Neural cell (in vitro differentiated cells): ENCODE measurements around the gene WHAMM. TPM values are rescaled to one million over a fixed set of nuclear protein-coding genes. Genes with fewer than 3 reads are reported as not detected.

Source experiments
- H2AFZ ChIP-seq: fragments of 200-600, 300-800 bp; sonication (generic), shearing (Covaris generic); 2 replicates; pipeline ENCODE4 v1.6.0; 2014; ENCODE audit warnings: low read depth, mild to moderate bottlenecking, antibody characterized with exemption, low read length, moderate library complexity
- H3F3A ChIP-seq: fragments of 200-600 bp; shearing (Covaris generic); 2 replicates; pipeline ENCODE4 v1.6.1; 2016; ENCODE audit warnings: mild to moderate bottlenecking, moderate library complexity, mixed read lengths, antibody characterized with exemption, low read length; ENCODE audit not compliant: insufficient read depth, poor library complexity, severe bottlenecking
- H3K27ac ChIP-seq: fragments of 200-600, 300-800 bp; sonication (generic), shearing (Covaris generic); 2 replicates; pipeline ENCODE4 v1.5.1; 2014; ENCODE audit warnings: mild to moderate bottlenecking, low read length, moderate library complexity
- H3K27me3 ChIP-seq: fragments of 300-800, 200-600 bp; sonication (generic), shearing (Covaris generic); 2 replicates; pipeline ENCODE4 v1.6.0; 2014; ENCODE audit warnings: mild to moderate bottlenecking, low read depth, low read length, moderate library complexity; ENCODE audit not compliant: insufficient read depth
- H3K36me3 ChIP-seq: fragments of 300-800, 200-600 bp; sonication (generic), shearing (Covaris generic); 2 replicates; pipeline ENCODE4 v1.5.1; 2014; ENCODE audit warnings: mild to moderate bottlenecking, antibody characterized with exemption, low read length, moderate library complexity; ENCODE audit not compliant: insufficient read depth
- H3K4me2 ChIP-seq: fragments of 300-800, 200-600 bp; sonication (generic), shearing (Covaris generic); 2 replicates; pipeline ENCODE4 v1.6.0; 2014; ENCODE audit warnings: mild to moderate bottlenecking, low read length
- H3K4me3 ChIP-seq: fragments of 300-800, 200-600 bp; sonication (generic), shearing (Covaris generic); 2 replicates; pipeline ENCODE4 v1.5.1; 2014; ENCODE audit warnings: mild to moderate bottlenecking, low read length, moderate library complexity
- H3K79me2 ChIP-seq: fragments of 200-600 bp; shearing (Covaris generic); replicated peaks from 2 replicates; pipeline ENCODE4 v1.6.0; 2014; ENCODE audit warnings: mild to moderate bottlenecking, low read length, moderate library complexity; ENCODE audit not compliant: insufficient read depth
- H3K9ac ChIP-seq: fragments of 300-800, 200-600 bp; sonication (generic), shearing (Covaris generic); 2 replicates; pipeline ENCODE4 v1.6.1; 2016; ENCODE audit warnings: mild to moderate bottlenecking, low read length, mixed read lengths
- H3K9me2 ChIP-seq: fragments of 200-600 bp; shearing (Covaris generic); 2 replicates; pipeline ENCODE4 v1.6.1; 2016; ENCODE audit warnings: mild to moderate bottlenecking, low read length, mixed read lengths; ENCODE audit not compliant: insufficient read depth
- H3K9me3 ChIP-seq: fragments of 200-600, 300-800 bp; sonication (generic), shearing (Covaris generic); 2 replicates; pipeline ENCODE4 v1.6.1; 2016; ENCODE audit warnings: mild to moderate bottlenecking, mixed run types, low read length, moderate library complexity, mixed read lengths
- H4K20me1 ChIP-seq: fragments of 200-600 bp; shearing (Covaris generic); 2 replicates; pipeline ENCODE4 v1.6.1; 2016; ENCODE audit warnings: mild to moderate bottlenecking, mixed run types; ENCODE audit not compliant: insufficient read depth
- CTCF ChIP-seq: fragments of 450-650 bp; IDR thresholded peaks from 2 replicates; pipeline ENCODE4 v1.5.1; 2014; ENCODE audit warnings: antibody characterized with exemption, mild to moderate bottlenecking, moderate library complexity; ENCODE audit not compliant: poor library complexity, severe bottlenecking
- EP300 ChIP-seq: fragments of 450-650 bp; conservative IDR thresholded peaks from 2 replicates; pipeline ENCODE4 v1.6.1; 2014; ENCODE audit warnings: antibody characterized with exemption, mild to moderate bottlenecking, moderate library complexity; ENCODE audit not compliant: poor library complexity, severe bottlenecking
- EZH2 ChIP-seq: fragments of 200-600, 300-800 bp; shearing (Covaris generic), sonication (generic); IDR thresholded peaks from 2 replicates; pipeline ENCODE4 v1.6.1; 2014; ENCODE audit warnings: antibody characterized with exemption, low read length, borderline replicate concordance, mild to moderate bottlenecking; ENCODE audit not compliant: insufficient read depth, poor library complexity, severe bottlenecking
- MXI1 ChIP-seq: fragments of 450-650 bp; conservative IDR thresholded peaks from 2 replicates; pipeline ENCODE4 v1.6.1; 2014; ENCODE audit warnings: antibody characterized with exemption, mild to moderate bottlenecking; ENCODE audit not compliant: poor library complexity, severe bottlenecking
- POLR2AphosphoS5 ChIP-seq: IDR thresholded peaks from 2 replicates; pipeline ENCODE4 v1.6.1; 2012
- RAD21 ChIP-seq: fragments of 450-650 bp; conservative IDR thresholded peaks from 2 replicates; pipeline ENCODE4 v1.6.1; 2014; ENCODE audit warnings: antibody characterized with exemption, mild to moderate bottlenecking, moderate library complexity
- REST ChIP-seq: IDR thresholded peaks from 2 replicates; pipeline ENCODE4 v1.6.1; 2012; ENCODE audit warnings: borderline replicate concordance
- SMC3 ChIP-seq: fragments of 450-650 bp; conservative IDR thresholded peaks from 2 replicates; pipeline ENCODE4 v1.6.1; 2014; ENCODE audit warnings: antibody characterized with exemption, mild to moderate bottlenecking, moderate library complexity; ENCODE audit not compliant: poor library complexity
- TAF1 ChIP-seq: IDR thresholded peaks from 2 replicates; pipeline ENCODE4 v1.6.1; 2012; ENCODE audit warnings: low read depth
- polyA plus RNA-seq: library from polyadenylated mRNA; depleted of rRNA; stranded (reverse); fragments of >200 nt; gene quantifications from 2 replicates; pipeline ENCODE4 v1.2.3, GENCODE V29; 2014

The WHAMM gene
- polyA plus RNA-seq, 1 donor from 2014 or later = 2.8 TPM

GRCh38 chr15:82830427-82831173, 21.2 kb downstream of the WHAMM start:
- Histone ChIP-seq H3K36me3 (no peaks in the 10 kb centered on the region), H3K9ac (no peak overlapping the region), H3F3A (no peaks in the 10 kb centered on the region), H2AFZ (no peak overlapping the region), H3K4me3 (no peak overlapping the region), H3K9me3 (no peaks in the 10 kb centered on the region), H3K79me2 (no peaks in the 10 kb centered on the region), H4K20me1 (no peaks in the 10 kb centered on the region), H3K9me2 (no peaks in the 10 kb centered on the region), H3K27ac (no peak overlapping the region), H3K4me2 (no peak overlapping the region), H3K27me3 (no peaks in the 10 kb centered on the region)
- no peak for TF ChIP-seq POLR2AphosphoS5
- TF ChIP-seq CTCF = no peak

- Histone ChIP-seq H4K20me1 (no peaks in the 10 kb centered on the region), H3K27ac (no peak overlapping the region), H3K36me3 (peaks cover 6% of the 10 kb centered on the region), H3K9me2 (no peaks in the 10 kb centered on the region), H3F3A (no peaks in the 10 kb centered on the region), H3K9me3 (no peaks in the 10 kb centered on the region), H3K4me2 (no peak overlapping the region), H2AFZ (no peak overlapping the region), H3K27me3 (no peaks in the 10 kb centered on the region), H3K4me3 (no peak overlapping the region), H3K79me2 (no peaks in the 10 kb centered on the region), H3K9ac (no peak overlapping the region)
- TF ChIP-seq RAD21 = no peak
- TF ChIP-seq SMC3 = no peak
- TF ChIP-seq CTCF = no peak
- no peak for TF ChIP-seq POLR2AphosphoS5
- no peak for TF ChIP-seq EP300
- TF ChIP-seq EZH2 = no peak
- TF ChIP-seq MXI1 = no peak
- TF ChIP-seq REST = no peak
- no peak for TF ChIP-seq TAF1
Observed at GRCh38 chr15:82831894-82832600, 22.6 kb downstream of the WHAMM start.
